H1 (cell line): ENCODE measurements around the gene PLN.

Experiments
- CBX5 ChIP-seq: fragments of 300-800, 300-1000 bp; sonication (generic); IDR thresholded peaks from 2 replicates; pipeline ENCODE4 v1.7.1; 2016; ENCODE audit warnings: antibody characterized with exemption, low read length, low read depth
- CEBPB ChIP-seq: IDR thresholded peaks from 2 replicates; pipeline ENCODE4 v1.6.1; 2012; ENCODE audit warnings: low read depth, low read length
- CHD2 ChIP-seq: IDR thresholded peaks from 2 replicates; pipeline ENCODE4 v1.6.1; 2012; ENCODE audit warnings: low read length, improper control_type of control experiment
- EZH2 ChIP-seq: fragments of 200-600 bp; sonication (generic); IDR thresholded peaks from 2 replicates; pipeline ENCODE4 v1.7.1; 2012; ENCODE audit warnings: low read depth, mild to moderate bottlenecking, moderate library complexity, low read length, inconsistent platforms; ENCODE audit not compliant: severe bottlenecking
- GABPA ChIP-seq: IDR thresholded peaks from 2 replicates; pipeline ENCODE4 v1.6.1; 2011; ENCODE audit warnings: mild to moderate bottlenecking, low read length, moderate library complexity, borderline replicate concordance; ENCODE audit not compliant: insufficient read depth
- JUND ChIP-seq: IDR thresholded peaks from 2 replicates; pipeline ENCODE4 v1.6.1; 2011; ENCODE audit warnings: mild to moderate bottlenecking, improper control_type of control experiment, low read length
- POLR2AphosphoS5 ChIP-seq: IDR thresholded peaks from 2 replicates; pipeline ENCODE4 v1.6.1; 2011; ENCODE audit warnings: low read depth, low read length
- RNF2 ChIP-seq: fragments of 200-900, 300-1000 bp; sonication (generic); IDR thresholded peaks from 2 replicates; pipeline ENCODE4 v1.7.1; 2016; ENCODE audit warnings: borderline replicate concordance, low read depth, mild to moderate bottlenecking, antibody characterized with exemption, low read length; ENCODE audit not compliant: poor library complexity, severe bottlenecking; ENCODE audit errors: missing control alignments
- SIRT6 ChIP-seq: IDR thresholded peaks from one replicate; pipeline ENCODE4 v1.7.1; 2012; ENCODE audit warnings: low read length, inconsistent platforms
- TCF12 ChIP-seq: IDR thresholded peaks from 2 replicates; pipeline ENCODE4 v1.6.1; 2011; ENCODE audit warnings: low read depth, mild to moderate bottlenecking, low read length
- TF ChIP-seq, protein P1 (sequence below): IDR thresholded peaks from 2 replicates; pipeline ENCODE4 v1.6.1; 2012; ENCODE audit warnings: low read length, inconsistent platforms
- TF ChIP-seq, protein P2 (sequence below), 3 experiments: IDR thresholded peaks; 1 replicate in 2 of 3; 2 replicates in 1 of 3; pipeline versions ENCODE4 v1.5.1 to v1.6.1; 2011; ENCODE audit warnings: low read length in 3 of 3, mild to moderate bottlenecking in 3 of 3, inconsistent platforms in 2 of 3, low read depth in 1 of 3, moderate library complexity in 1 of 3; ENCODE audit not compliant: insufficient read depth in 1 of 3; ENCODE audit errors: control extremely low read depth in 1 of 3
- TF ChIP-seq, protein P3 (sequence below): IDR thresholded peaks from 2 replicates; pipeline ENCODE4 v1.6.1; 2012; ENCODE audit warnings: inconsistent platforms

DNA sequence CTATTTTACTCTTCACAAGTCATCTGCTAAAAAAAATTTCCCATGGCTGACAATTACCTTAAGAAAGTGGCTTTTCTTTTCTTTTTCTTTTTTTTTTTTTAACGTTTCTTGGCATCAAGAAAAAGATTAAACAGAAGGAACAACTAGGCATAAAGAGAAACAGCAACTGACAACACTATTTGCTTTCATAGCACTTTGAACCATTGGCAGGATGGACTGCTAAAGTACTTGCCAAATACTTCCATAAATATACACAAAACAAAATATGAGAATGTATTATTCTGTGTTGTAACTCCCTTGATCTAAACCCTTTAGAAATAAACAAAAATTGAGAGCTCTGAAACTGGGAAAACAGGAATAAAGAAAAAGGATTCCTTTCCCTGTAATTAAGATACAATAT lies 20.0 kb upstream of the PLN start:
- TF ChIP-seq, protein P1, sequence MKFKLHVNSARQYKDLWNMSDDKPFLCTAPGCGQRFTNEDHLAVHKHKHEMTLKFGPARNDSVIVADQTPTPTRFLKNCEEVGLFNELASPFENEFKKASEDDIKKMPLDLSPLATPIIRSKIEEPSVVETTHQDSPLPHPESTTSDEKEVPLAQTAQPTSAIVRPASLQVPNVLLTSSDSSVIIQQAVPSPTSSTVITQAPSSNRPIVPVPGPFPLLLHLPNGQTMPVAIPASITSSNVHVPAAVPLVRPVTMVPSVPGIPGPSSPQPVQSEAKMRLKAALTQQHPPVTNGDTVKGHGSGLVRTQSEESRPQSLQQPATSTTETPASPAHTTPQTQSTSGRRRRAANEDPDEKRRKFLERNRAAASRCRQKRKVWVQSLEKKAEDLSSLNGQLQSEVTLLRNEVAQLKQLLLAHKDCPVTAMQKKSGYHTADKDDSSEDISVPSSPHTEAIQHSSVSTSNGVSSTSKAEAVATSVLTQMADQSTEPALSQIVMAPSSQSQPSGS = no peak
- TF ChIP-seq, protein P2, sequence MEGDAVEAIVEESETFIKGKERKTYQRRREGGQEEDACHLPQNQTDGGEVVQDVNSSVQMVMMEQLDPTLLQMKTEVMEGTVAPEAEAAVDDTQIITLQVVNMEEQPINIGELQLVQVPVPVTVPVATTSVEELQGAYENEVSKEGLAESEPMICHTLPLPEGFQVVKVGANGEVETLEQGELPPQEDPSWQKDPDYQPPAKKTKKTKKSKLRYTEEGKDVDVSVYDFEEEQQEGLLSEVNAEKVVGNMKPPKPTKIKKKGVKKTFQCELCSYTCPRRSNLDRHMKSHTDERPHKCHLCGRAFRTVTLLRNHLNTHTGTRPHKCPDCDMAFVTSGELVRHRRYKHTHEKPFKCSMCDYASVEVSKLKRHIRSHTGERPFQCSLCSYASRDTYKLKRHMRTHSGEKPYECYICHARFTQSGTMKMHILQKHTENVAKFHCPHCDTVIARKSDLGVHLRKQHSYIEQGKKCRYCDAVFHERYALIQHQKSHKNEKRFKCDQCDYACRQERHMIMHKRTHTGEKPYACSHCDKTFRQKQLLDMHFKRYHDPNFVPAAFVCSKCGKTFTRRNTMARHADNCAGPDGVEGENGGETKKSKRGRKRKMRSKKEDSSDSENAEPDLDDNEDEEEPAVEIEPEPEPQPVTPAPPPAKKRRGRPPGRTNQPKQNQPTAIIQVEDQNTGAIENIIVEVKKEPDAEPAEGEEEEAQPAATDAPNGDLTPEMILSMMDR (IDR thresholded peaks at IDR 0.05; ENCODE audit: control extremely low read depth in 1 of 3, insufficient read depth in 1 of 3, low read depth in 1 of 3, low read length in 3 of 3) = no peak
- TF ChIP-seq EZH2 = no peak
- no peak for TF ChIP-seq CBX5
- no peak for TF ChIP-seq SIRT6
- no peak for TF ChIP-seq RNF2
- TF ChIP-seq TCF12 = no peak
- no peak for TF ChIP-seq POLR2AphosphoS5
- no peak for TF ChIP-seq GABPA
- TF ChIP-seq CHD2 = no peak
- TF ChIP-seq CEBPB = no peak
- TF ChIP-seq, protein P3, sequence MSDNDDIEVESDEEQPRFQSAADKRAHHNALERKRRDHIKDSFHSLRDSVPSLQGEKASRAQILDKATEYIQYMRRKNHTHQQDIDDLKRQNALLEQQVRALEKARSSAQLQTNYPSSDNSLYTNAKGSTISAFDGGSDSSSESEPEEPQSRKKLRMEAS = no peak
- TF ChIP-seq JUND = no peak
